Germinal center (tissue), 1 donor: ENCODE measurements around the gene STAC2.
"Not testable (repeated sequence)": the region's sequence is repeated elsewhere in the genome, so short reads cannot be mapped to it uniquely, and the experiment has no call there.

Source experiments
- DNase-seq: peaks from one replicate; pipeline ENCODE4 v3.0.0; 2012; ENCODE audit warnings: mixed read lengths, low spot score

Gene STAC2

DNA sequence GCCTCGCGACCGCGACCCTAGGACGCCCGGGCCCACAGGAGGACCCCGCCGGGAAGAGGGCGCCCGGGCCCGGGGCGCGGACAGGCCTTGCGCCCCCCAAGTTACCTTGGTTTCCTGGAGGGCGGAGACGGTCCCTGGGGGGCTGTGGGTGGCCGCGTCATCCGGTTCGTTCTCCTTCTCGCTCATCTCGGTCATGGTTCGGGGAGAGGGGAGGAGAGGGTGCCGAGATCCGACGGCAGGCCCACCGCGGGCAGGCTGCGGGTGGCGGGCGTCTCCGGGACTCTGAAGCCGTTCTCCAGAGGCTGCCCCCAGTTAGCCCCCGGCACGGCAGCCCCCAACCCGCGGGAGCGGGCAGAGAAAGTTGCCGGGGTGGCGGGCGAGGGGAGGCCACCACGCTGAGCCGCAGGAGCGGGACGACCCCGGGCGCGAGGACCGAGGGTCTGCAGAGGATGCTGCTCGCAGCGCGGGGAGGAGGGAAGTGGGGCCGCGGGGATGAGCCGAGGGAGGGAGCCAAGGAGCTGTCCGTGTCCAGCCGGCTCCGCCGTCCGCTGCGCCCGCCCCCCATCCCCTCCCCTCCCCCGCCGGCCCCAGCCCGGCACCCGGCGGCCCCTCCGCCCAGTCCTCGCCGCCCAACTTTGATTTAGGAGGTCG lies at the start of gene STAC2:
STAC2 (minus strand) TSS at position 638 of the 651 bp plus-strand sequence; CDS start at position 195, 443 bp downstream.
- DNase-seq = no peak

DNA sequence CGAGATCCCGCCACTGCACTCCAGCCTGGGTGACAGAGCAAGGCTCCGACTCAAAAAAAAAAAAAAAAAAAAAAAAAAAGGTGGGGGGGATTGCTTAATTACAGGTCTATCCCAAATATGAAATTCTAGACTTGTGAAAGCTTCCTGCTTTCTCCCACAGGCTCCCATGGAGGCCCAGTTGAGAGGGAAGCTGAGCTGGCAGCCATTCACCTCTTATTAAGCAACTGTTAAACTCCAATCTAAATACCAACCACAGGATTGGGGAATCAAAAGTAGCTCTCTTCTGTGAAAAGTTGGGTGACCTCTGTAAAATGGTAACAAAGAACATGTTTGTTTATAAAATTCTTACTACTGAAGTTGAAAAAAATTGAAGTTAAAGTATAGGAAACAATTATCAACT lies 45.8 kb upstream of the STAC2 start:
- DNase-seq = no peak

DNA sequence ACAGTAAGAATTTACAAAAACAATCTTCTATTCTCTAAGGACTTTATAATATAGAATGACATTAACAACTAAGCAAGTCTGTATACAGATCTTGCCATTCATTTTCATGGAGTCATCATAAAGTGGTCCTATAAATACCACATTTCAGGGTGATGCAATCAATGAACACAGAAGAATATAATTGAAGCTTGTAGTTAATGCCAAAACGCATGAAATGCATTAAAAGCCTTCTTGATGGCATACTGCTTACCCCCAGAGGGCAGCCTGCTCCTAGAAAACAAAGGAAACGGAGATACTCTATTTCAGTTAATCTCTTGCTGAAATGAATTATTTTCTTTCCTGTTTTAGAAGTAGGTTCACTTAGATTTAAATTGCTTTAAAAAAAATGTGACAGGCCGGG lies 45.2 kb upstream of the STAC2 start:
- no peak for DNase-seq

DNA sequence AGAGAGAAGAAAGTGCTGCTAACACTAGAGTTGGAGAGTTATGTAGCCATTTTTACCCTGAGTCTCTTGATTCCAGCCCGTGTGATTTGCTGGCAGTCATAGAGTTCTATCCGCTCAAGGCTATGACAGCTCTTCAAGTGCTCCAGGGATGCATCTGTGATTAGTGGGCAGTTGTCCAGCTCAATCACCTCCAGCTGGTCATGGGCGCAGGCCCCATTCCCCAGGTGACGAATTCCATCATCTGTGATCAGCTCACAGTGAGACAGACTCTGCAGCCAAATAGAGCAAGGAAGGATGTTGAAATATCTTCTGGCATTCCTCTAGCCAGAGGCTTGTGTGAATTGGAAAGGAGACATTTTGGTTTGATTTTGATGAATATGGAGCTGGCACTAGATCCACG lies 38.4 kb upstream of the STAC2 start:
- no peak for DNase-seq

DNA sequence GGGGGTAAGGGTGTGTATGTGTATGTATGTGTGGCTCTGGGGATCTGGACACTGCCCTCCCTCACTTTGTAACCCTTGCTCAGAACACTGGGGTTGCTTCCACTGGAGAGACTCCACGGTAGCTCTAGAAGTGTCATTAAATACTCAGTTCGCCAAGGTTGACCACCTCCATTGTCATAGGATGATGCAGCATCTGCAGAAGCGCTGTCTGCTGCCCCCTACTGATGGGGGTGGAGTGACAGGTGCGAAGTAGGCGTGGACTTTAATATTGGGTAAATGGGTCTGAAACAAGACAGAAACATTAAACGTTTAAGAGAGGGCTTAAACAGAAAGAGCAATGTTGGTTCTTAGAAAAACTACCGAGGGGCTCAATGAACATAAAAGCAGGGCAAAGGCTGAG lies 35.5 kb upstream of the STAC2 start:
- no peak for DNase-seq

- DNase-seq = no peak
Observed at GRCh38 chr17:39252788-39253460, 27.2 kb upstream of the STAC2 start.

DNA sequence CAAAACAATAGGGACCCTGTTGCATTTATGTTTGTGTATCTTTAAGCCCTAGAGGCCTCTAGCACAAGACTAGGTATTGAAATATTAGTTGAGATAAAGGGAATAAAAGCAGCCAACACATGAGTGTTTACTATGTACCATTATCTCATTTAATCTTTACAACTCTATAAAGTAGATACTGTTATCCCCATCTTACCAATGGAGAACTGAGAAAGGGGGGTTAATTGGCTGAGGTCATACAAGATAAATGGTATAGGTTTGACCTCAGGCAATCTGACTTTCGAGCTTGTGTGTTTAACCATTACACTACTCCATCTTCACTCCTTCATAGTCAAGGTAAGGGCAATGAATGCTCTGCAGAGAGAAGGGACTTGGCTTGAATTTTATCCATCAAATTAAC lies 26.3 kb upstream of the STAC2 start:
- no peak for DNase-seq

DNA sequence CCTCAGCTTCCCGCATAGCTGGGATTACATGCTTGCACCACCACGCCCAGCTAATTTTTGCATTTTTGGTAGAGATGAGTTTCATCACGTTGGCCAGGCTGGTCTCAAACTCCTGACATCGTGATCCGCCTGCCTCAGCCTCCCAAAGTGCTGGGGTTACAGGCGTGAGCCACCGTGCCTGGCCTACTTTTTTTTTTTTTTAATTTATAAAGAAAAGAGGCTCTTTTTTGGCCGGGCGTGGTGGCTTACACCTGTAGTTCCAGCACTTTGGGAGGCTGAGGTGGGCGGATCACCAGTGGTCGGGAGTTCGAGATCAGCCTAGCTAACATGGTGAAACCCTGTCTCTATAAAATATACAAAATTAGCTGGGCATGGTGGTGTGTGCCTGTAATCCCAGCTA lies 24.3 kb upstream of the STAC2 start:
- DNase-seq = not testable (repeated sequence)

DNA sequence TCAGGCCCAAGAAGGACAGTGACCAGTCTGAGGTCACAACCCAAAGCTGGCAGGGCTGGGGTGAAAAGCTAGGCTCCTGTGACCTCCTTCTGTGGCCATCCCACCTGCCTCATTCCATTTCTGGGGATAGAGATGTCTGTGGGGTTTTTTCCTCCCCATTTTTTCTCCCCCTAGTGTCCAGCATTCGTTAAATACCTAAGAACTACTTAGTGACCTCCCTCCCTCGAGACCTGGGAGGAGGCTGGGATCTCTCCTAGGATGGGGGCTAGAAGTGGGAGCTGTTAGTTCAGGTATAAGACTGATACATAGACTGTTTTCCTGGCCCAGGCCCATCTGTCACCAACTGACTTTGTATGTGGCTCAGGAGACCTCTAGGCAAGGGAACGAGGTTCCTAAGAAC lies 20.5 kb upstream of the STAC2 start:
- no peak for DNase-seq

- DNase-seq = peak; percentile 79
Observed at GRCh38 chr17:39244600-39245570, 19.1 kb upstream of the STAC2 start.

DNA sequence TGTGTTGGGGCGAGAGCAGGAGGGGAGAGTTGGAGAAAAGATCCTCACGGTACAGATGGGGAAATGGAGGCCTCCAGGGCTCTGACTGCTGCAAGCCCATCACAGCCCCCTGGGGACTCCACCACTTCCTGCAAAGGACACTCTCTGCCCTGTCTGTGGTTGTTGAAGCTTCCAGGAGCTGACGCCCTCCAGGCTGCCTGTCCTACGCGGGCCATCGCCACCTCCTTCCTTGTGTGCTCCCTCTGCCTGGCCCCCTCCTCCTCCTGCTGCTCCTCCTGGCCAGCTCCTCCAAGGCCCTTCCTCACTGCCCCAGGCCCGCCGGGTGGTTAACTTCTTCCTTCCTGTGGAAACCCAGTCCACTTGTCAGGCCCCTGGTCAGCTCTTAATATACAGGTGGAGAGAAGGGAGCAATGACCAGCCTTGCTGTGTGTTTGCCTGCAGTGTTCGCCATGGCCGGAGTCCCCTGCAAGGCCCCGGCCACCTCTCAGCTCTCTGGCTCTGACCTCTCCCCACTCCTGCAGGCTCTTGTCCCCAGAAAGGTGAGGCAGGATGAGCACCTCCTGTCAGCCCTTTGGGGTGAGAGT lies 18.4 kb upstream of the STAC2 start:
- no peak for DNase-seq

DNA sequence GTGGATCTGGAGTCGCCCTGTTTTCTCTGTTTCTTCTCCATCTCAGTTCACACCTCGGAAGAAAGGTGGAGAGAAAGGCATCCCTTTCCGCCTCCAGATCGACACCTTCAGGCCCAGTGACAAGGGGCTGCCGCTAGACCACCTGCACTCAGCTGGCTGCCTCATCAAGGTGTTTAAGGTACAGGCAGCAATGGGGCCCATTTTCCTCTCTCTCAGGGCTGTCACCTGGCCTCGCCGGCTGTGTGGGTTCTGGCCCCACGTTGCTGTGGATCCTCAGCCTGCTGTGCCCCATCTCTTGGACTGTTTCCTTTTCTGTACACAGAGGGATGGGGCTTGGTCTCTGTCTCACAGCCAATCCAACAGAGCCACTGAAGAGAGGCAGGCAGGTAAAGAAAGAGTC lies 17.4 kb upstream of the STAC2 start:
- DNase-seq = no peak

GRCh38 chr17:39240631-39241030 lies 14.9 kb upstream of the STAC2 start:
- no peak for DNase-seq

GRCh38 chr17:39239640-39240314 lies 14.0 kb upstream of the STAC2 start:
- DNase-seq = peak; percentile 86

DNA sequence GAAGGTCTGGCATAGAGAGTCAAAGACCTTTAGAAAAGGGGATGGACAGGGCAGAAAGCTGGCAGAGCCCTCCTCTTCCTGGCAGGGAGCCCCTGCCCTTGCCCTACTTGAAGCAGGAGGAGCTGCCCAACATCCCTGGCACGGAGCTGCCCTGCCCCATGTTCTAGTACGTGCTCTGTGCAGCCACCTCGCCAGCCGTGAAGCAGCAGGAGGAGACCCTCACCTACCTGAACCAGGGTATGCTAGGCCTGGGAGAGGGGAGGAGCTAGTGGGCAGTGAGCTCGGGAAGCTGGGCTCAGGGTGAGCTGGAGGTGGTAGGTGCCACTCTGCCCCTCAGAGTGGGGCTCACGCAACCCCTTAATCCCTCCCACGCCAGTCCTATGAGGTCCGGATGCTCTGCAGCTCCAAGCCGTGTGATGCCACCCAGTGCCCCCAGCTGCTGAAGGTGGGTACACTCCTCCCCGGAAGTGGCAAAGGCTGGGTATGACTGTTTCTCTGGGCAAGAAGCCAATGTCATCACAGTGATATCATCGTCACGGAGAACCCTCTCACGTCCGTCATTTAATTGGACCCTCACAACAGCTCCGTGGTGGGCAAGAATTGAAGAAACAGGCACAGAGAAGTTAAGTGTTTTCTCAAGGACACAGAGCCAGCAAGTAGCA lies 12.7 kb upstream of the STAC2 start:
- DNase-seq = peak; percentile 56

GRCh38 chr17:39237586-39237985 lies 11.8 kb upstream of the STAC2 start:
- DNase-seq = no peak

DNA sequence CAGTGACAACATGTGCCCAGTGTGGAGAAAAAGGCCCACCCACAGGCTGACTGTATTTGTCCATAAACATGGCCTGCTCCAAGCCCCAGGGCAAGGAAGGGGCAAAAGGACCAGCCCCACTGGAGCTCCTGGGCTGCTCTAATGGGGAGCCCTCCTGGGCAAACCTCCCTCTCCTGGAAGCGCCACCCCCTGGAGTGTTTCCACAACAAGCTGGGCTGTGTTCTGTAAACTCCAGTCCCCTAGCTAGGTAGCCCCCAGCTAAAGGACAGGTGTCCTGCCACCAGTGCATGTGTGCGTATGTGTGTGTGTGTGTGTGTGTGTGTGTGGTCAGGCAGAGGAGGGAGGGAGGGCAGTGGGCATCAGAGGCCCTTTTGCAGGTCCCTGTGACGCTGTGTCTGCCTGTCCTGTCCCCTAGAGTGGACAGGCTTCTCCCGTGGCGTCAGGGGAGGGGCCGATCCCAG lies 11.3 kb upstream of the STAC2 start:
- no peak for DNase-seq

DNA sequence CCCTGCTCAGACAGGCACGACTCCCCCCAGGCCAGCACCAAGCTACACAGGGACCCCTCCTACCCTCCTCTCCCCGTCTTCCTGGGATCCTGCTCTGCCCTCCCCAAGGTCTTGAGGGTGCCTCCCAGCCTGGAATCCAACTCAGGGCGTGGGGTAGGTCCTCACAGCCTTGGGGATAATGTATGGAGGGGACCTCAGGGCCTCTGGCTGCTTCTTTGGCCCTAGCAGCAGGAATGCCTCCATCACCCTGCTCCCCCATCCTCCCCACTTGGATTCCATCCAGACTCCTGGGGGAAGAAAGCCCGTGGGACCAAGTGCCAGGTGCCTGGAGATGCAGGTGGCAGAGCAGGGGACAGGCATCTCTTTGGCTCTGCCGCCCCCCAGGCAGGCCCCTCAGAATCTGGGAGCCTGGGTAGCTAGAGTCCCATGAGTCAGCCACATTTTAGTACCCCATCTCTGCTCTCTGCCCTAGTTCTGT lies 10.7 kb upstream of the STAC2 start:
- DNase-seq = no peak

DNA sequence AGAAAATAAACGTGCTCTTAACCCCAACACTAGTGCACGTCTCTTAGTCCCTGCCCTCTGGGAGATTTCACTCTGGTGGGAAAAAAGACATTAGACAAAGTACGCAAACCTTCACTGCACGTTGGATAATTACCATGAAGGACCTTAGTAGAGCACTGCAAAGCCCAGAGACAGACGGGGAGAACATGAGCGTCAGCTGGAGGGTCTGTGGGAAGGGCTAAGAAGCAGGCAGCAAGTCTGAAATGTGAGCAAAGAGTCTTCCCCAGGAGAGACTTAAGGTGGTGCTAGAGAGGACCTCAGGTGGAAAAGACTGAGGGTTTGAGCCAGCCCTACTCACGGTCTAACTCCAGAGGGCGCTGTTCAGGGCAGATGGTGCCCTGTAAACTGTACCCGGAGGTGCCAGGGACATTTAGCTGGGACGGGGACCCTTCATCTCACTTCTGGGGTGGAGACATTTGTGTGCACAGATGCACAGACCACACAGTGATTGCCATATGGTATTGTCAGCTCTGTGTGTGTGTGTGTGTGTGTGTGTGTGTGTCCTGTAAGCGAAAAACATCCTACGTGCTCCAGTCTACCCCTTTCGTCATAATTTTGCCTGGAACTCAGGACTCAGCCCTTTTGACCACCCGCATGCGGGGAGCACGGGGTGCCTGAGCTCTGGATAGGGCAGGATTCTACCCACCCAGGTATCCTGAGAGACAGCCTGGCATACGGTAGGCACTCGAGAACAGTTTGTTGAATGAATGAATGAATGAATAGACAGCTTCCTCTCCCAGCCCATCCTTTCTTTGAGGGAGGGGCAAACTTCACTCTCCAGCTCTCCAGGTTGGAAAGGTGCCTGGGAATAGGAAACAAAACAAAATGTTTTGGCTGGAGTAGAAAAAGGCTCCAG lies 10.1 kb upstream of the STAC2 start:
- DNase-seq = peak; percentile 77
